Measurements from ENCODE around the gene SPATA12. TPM values are rescaled to one million over a fixed set of nuclear protein-coding genes. Genes with fewer than 3 reads are reported as not detected.
A peak's percentile ranks its signal among the peaks of the same experiment; 100 is the strongest.

SPATA12 gene
- total and polyA plus RNA-seq, 7 donors = 0.01 TPM; not detected in 6

- intact Hi-C loops (cut with DNase I) = no loop called here
- H3K36me3 ChIP-seq (ENCODE audit: insufficient read depth in 1 of 2, low read depth in 1 of 2) = no peaks in the 10 kb centered on the region
- H3K27ac ChIP-seq = no peak overlapping the region
- ATAC-seq (no peak), DNase-seq (no peak)
- H3K4me1 ChIP-seq = no peaks in the 10 kb centered on the region
- TF ChIP-seq CTCF (IDR thresholded peaks at IDR 0.05) = no peak
- H3K4me3 ChIP-seq = no peak overlapping the region
- 65 to 92% (median 78%) methylated on average over 5 of the region's 5 CpGs for WGBS, 3 donors
- no peaks in the 10 kb centered on the region for H3K9me3 ChIP-seq
- H3K27me3 ChIP-seq (ENCODE audit: insufficient read depth in 3 of 3, low read length in 2 of 3) = no peaks in the 10 kb centered on the region
These were observed 28.6 kb upstream of the SPATA12 start for GRCh38 chr3:57031631-57032541.

- Histone ChIP-seq H3K4me1 (no peaks in the 10 kb centered on the region), H3K27ac (no peak overlapping the region), H3K36me3 (ENCODE audit: insufficient read depth in 1 of 2, low read depth in 1 of 2) (no peaks in the 10 kb centered on the region), H3K9me3 (no peaks in the 10 kb centered on the region), H3K27me3 (ENCODE audit: insufficient read depth in 3 of 3, low read length in 2 of 3) (no peaks in the 10 kb centered on the region), H3K4me3 (no peak overlapping the region)
- WGBS, 3 donors = 84 to 87% (median 84%) methylated on average over 5 of the region's 5 CpGs
- DNase-seq = no peak
- no peak for ATAC-seq
- no peak for TF ChIP-seq CTCF (IDR thresholded peaks at IDR 0.05)
- intact Hi-C loops (cut with DNase I) = no loop called here
These were observed 23.5 kb upstream of the SPATA12 start for GRCh38 chr3:57036952-57037351.

GRCh38 chr3:57038466-57039164, 21.8 kb upstream of the SPATA12 start:
- Histone ChIP-seq H3K4me1 (no peaks in the 10 kb centered on the region), H3K4me3 (no peak overlapping the region), H3K36me3 (ENCODE audit: insufficient read depth in 1 of 2, low read depth in 1 of 2) (no peaks in the 10 kb centered on the region), H3K27me3 (ENCODE audit: insufficient read depth in 3 of 3, low read length in 2 of 3) (no peaks in the 10 kb centered on the region), H3K27ac (no peak overlapping the region), H3K9me3 (no peaks in the 10 kb centered on the region)
- WGBS, 3 donors = 96 to 100% (median 99%) methylated on average over 5 of the region's 5 CpGs
- intact Hi-C loops (cut with DNase I) = no loop called here
- no peak for DNase-seq
- TF ChIP-seq CTCF (IDR thresholded peaks at IDR 0.05) = no peak
- ATAC-seq = no peak

GRCh38 chr3:57041674-57042073, 18.8 kb upstream of the SPATA12 start:
- H3K4me1 ChIP-seq = no peaks in the 10 kb centered on the region
- peak in 2 of 4 donors; percentile 23 to 47 for ATAC-seq
- no peaks in the 10 kb centered on the region for H3K9me3 ChIP-seq
- intact Hi-C loops (cut with DNase I) = no loop called here
- TF ChIP-seq CTCF (IDR thresholded peaks at IDR 0.05) = no peak
- no peak overlapping the region for H3K4me3 ChIP-seq
- H3K27ac ChIP-seq = no peak overlapping the region
- H3K27me3 ChIP-seq (ENCODE audit: insufficient read depth in 3 of 3, low read length in 2 of 3) = no peaks in the 10 kb centered on the region
- peak; percentile 23 to 59 for DNase-seq
- WGBS, 3 donors = 27 to 34% (median 31%) methylated on average over 6 of the region's 6 CpGs
- H3K36me3 ChIP-seq (ENCODE audit: insufficient read depth in 1 of 2, low read depth in 1 of 2) = no peaks in the 10 kb centered on the region

Data from psoas muscle (tissue), 8 donors.